ENCODE measurements around the gene PLEKHO2. TPM values are rescaled to one million over a fixed set of nuclear protein-coding genes. Genes with fewer than 3 reads are reported as not detected.

PLEKHO2 gene
- polyA plus RNA-seq, 2 of the 4 experiments (the other 2 are of a cell fraction), result 2.8 to 3.9 TPM

DNA sequence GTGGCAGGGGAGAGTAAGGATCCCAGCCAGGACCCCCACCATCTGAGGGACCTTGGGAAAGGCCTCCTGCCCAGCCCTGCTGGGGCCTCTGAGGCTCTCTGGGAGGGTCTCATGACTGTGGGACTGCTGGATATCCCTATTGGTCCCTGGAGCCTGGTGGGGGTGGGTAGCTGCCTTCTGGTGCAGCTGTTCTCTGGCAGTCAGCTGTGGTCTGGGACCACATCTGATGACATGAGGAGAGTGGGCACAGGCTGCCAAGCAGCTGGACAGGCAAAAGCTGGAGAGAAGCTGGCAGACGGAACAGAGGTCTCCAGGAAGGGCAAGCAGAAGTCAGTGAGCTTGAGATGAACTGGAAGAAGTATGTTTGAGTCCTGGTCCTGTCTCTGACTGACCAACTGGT, 22.4 kb downstream of the PLEKHO2 start (continued):
- TF ChIP-seq MAX (IDR thresholded peaks at IDR 0.05), result no peak
- TF ChIP-seq SREBF2 (IDR thresholded peaks at IDR 0.05), result no peak

DNA sequence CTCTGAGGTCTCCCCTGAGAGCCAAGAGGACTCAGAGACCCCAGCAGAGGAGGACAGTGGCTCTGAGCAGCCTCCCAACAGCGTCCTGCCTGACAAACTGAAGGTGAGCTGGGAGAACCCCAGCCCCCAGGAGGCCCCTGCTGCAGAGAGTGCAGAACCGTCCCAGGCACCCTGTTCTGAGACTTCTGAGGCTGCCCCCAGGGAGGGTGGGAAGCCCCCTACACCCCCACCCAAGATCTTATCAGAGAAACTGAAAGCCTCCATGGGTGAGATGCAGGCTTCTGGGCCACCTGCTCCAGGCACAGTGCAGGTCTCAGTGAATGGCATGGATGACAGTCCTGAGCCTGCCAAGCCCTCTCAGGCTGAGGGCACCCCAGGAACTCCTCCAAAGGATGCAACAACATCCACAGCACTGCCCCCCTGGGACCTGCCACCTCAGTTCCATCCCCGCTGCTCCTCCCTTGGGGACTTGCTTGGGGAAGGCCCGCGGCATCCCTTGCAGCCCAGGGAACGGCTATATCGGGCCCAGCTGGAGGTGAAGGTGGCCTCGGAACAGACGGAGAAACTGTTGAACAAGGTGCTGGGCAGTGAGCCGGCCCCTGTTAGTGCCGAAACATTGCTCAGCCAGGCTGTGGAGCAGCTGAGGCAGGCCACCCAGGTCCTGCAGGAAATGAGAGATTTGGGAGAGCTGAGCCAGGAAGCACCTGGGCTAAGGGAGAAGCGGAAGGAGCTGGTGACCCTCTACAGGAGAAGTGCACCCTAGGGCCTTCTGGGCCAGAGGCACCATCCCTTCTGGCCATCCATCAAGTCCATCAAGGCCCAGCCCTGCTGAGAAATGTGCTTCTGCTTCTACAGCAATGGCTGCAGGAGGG, 23.6 kb downstream of the PLEKHO2 start:
- H3K4me2 ChIP-seq, result no peak overlapping the region
- CTCF ChIA-PET, result interaction anchor here (0.8 to 2.3 kb wide), 5 partner anchors 8 to 135 kb away, joined by 3 to 5 read pairs (median 3); no protein-coding TSS in a partner anchor

DNA sequence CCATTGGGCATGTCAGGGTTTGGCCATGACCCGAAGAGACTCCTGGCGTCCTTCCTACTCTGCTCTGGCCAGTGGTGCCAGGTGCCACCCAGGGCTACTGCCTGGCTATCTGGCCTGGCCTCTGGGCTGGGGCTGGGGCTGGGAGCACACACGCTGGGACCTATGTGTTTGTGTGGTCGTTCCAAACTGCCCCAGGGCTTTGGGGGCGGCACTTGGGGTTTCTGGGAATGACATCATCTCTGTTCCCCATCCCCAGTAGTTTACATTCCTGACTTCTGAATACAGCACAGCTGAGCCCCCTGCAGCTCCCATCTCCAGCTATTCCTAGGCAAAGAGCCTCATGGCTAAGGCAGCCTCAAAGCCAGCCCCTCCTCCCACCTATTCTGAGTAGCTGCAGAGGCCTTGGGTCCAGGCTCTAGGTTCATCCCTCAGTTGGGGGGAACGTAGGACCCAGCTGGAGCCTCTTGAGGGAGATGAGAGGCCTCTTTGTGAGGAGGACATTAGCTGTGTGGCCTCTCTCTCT, 24.3 kb downstream of the PLEKHO2 start:
- no peak for DNase-seq (ENCODE audit: low read depth in 1 of 2, low spot score in 1 of 2)
- Histone ChIP-seq H3K4me3 (no peak overlapping the region), H3K27ac (peak overlapping the region in 1 of 2 experiments; percentile 18; a peak in 1 of 6 replicates), H3K4me2 (no peak overlapping the region), H3K9me3 (no peaks in the 10 kb centered on the region), H3K4me1 (peaks cover 12% of the 10 kb centered on the region; the same call in 2 of the 3 replicates)
- TF ChIP-seq NR3C1 (IDR thresholded peaks at IDR 0.05) (no peak), HOXA7 (CRISPR knock-in tag; IDR thresholded peaks at IDR 0.05) (no peak), PHF8 (IDR thresholded peaks at IDR 0.05; ENCODE audit: borderline replicate concordance, low read depth) (no peak), MAX (IDR thresholded peaks at IDR 0.05) (no peak)
- ChIA-PET CTCF (interaction anchor here (0.6 to 1.3 kb wide), 4 partner anchors 9 to 135 kb away, joined by 3 to 4 read pairs (median 3); no protein-coding TSS in a partner anchor), POLR2A (no interaction called here)
- WGBS (ENCODE audit: missing lambda C conversion rate), result 61% methylated on average over 6 of the region's 6 CpGs
- peak; percentile 27 to 39; a peak in 3 of 6 replicates for ATAC-seq
- FAIRE-seq, result no peak

More for the DNA sequence above, 23.6 kb downstream of the PLEKHO2 start:
- DNase-seq (ENCODE audit: low read depth in 1 of 2, low spot score in 1 of 2) (no peak), ATAC-seq (peak; percentile 8 to 14; a peak in 2 of 6 replicates), FAIRE-seq (no peak)
- Histone ChIP-seq H3K4me1 (peaks cover 12% of the 10 kb centered on the region; the same call in 2 of the 3 replicates), H3K4me3 (no peak overlapping the region), H3K9me3 (no peaks in the 10 kb centered on the region), H3K27ac (0 out of 6 replicates have a peak overlapping the region, but pooled peaks of 1 of the 2 experiments have one; percentile 18)
- TF ChIP-seq POLR2AphosphoS2 (conservative IDR thresholded peaks at IDR 0.05; ENCODE audit: low read length), result no peak
- TF ChIP-seq CEBPB (IDR thresholded peaks at IDR 0.05), result no peak
- TF ChIP-seq ZSCAN20 (CRISPR knock-in tag; IDR thresholded peaks at IDR 0.05), result no peak
- TF ChIP-seq RARB (CRISPR knock-in tag; IDR thresholded peaks at IDR 0.05), result no peak
- no peak for TF ChIP-seq REST (IDR thresholded peaks at IDR 0.05)
- POLR2A ChIA-PET, result no interaction called here
- WGBS (ENCODE audit: missing lambda C conversion rate), result 95% methylated on average over 11 of the region's 12 CpGs

DNA sequence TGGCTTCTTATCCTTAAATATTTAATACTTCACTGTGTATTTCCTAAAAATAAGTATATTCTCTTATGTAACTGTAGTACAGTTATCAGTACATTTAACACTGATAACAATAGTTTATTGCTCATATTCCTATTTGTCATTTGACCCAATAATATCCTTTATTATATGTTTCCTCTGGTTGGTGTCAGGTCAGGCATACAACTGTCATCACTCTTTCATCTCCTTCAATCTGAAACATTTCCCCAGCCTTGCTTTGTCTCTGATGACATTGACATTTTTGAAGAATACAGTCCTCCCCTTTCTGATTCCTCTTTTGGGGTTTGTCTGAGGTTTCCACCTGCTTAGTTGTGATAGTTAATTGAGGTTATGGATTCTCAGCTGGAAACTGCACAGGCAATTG, 27.8 kb downstream of the PLEKHO2 start:
- no peak for ATAC-seq
- peaks cover 19% of the 10 kb centered on the region for H3K4me1 ChIP-seq
- no peak overlapping the region for H3K4me3 ChIP-seq
- H3K4me2 ChIP-seq, result no peak overlapping the region
- peak; percentile 36 for FAIRE-seq
- POLR2A ChIA-PET, result no interaction called here
- CTCF ChIA-PET, result no interaction called here
- no peak overlapping the region for H3K27ac ChIP-seq
- H3K9me3 ChIP-seq, result no peaks in the 10 kb centered on the region
- DNase-seq (ENCODE audit: low read depth in 1 of 2, low spot score in 1 of 2), result no peak
- TF ChIP-seq MYC (IDR thresholded peaks at IDR 0.05; ENCODE audit: borderline replicate concordance, low read length) (no peak), TP53 (CRISPR knock-in tag; IDR thresholded peaks at IDR 0.05) (no peak), E2F6 (IDR thresholded peaks at IDR 0.05; ENCODE audit: borderline replicate concordance, low read depth) (no peak), CHD4 (IDR thresholded peaks at IDR 0.05; ENCODE audit: borderline replicate concordance) (no peak), POLR2AphosphoS2 (conservative IDR thresholded peaks at IDR 0.05; ENCODE audit: low read length) (no peak), MAFK (IDR thresholded peaks at IDR 0.05; ENCODE audit: partially characterized antibody) (no peak), ATOH8 (CRISPR knock-in tag; IDR thresholded peaks at IDR 0.05; ENCODE audit: low read depth) (no peak), HDAC2 (IDR thresholded peaks at IDR 0.05) (no peak), ZNF302 (CRISPR knock-in tag; IDR thresholded peaks at IDR 0.05) (no peak), RNF2 (IDR thresholded peaks at IDR 0.05; ENCODE audit: borderline replicate concordance, low read depth) (no peak), BHLHE40 (IDR thresholded peaks at IDR 0.05; ENCODE audit: low read depth, low read length) (no peak), CTCF (IDR thresholded peaks at IDR 0.05) (no peak), HOXB13 (CRISPR knock-in tag; IDR thresholded peaks at IDR 0.05; ENCODE audit: low read depth) (no peak), HOXA7 (CRISPR knock-in tag; IDR thresholded peaks at IDR 0.05) (no peak)
